ENCODE results near the gene TUBA4A.

GRCh38 chr2:219210196-219210885 lies 43.4 kb downstream of the TUBA4A start:
- no peak for TF ChIP-seq CTCF (IDR thresholded peaks at IDR 0.05; ENCODE audit: poor library complexity, severe bottlenecking)
- no peak for TF ChIP-seq EZH2 (IDR thresholded peaks at IDR 0.05; ENCODE audit: borderline replicate concordance, insufficient read depth, low read length, poor library complexity, severe bottlenecking)
- no peak for TF ChIP-seq EP300 (conservative IDR thresholded peaks at IDR 0.05; ENCODE audit: poor library complexity, severe bottlenecking)
- no peak for TF ChIP-seq RAD21 (conservative IDR thresholded peaks at IDR 0.05)
- no peak for TF ChIP-seq POLR2AphosphoS5 (IDR thresholded peaks at IDR 0.05)
- no peak for TF ChIP-seq SMC3 (conservative IDR thresholded peaks at IDR 0.05; ENCODE audit: poor library complexity)
- TF ChIP-seq REST (IDR thresholded peaks at IDR 0.05; ENCODE audit: borderline replicate concordance) = no peak
- TF ChIP-seq MXI1 (conservative IDR thresholded peaks at IDR 0.05; ENCODE audit: poor library complexity, severe bottlenecking) = no peak
- TF ChIP-seq TAF1 (IDR thresholded peaks at IDR 0.05; ENCODE audit: low read depth) = no peak

Data from neural cell (in vitro differentiated cells).